K562 (cell line): ENCODE measurements around the gene ZPBP. TPM values are rescaled to one million over a fixed set of nuclear protein-coding genes. Genes with fewer than 3 reads are reported as not detected.

Experiments used
- ATAC-seq: fragments of 200-7000 bp; cut with Tn5 transposase; 3 replicates; pipeline ENCODE4 v1.9.1; 2020; ENCODE audit warnings: moderate library complexity
- BruUV-seq: library from RNA; stranded (reverse); fragments of 400-500 nt; replicated peaks from 2 replicates; lab custom pipeline; 2021; lab: Mats Ljungman, UMichigan
- CTCF ChIA-PET: fragments of 300-600 bp; formaldehyde crosslinking; extraction: SDS; loops from one replicate; lab custom pipeline; 2021; ENCODE audit warnings: low intra/inter-chr PET ratio; lab: Yijun Ruan, JAX
- POLR2A ChIA-PET: fragments of 300-600, 350-650 bp; sonication (Branson Sonifier 250); formaldehyde crosslinking; extraction: SDS; loops from one replicate; lab custom pipeline; 2021; ENCODE audit warnings: antibody characterized with exemption, inconsistent platforms; lab: Yijun Ruan, JAX
- DNase-seq, 4 experiments: peaks; one replicate each; pipeline versions ENCODE4 v3.0.0 to v3.0.0-alpha.2; 2011 to 2018; ENCODE audit warnings: low spot score in 3 of 4, mixed read lengths in 3 of 4; ENCODE audit errors: extremely low read depth in 1 of 4
- FAIRE-seq: peaks from 2 replicates; lab custom pipeline; 2011; peaks lifted over from hg19 to GRCh38; lab: Jason Lieb, UNC
- H2AFZ ChIP-seq: 2 replicates; pipeline ENCODE4 v1.6.0; 2011; ENCODE audit warnings: low read depth, low read length, control low read depth, inconsistent platforms
- H3K27ac ChIP-seq: fragments of 200-600 bp; 3 replicates; pipeline ENCODE4 v1.8.0; 2011; ENCODE audit warnings: low read depth, mild to moderate bottlenecking, control low read depth, inconsistent platforms, low read length, moderate library complexity, mixed read lengths; ENCODE audit errors: extremely low read depth
- H3K27me3 ChIP-seq, 2 experiments: fragments of 300-600 bp in 1 of 2; 2 replicates in 1 of 2; 3 replicates in 1 of 2; pipeline versions ENCODE4 v1.6.0 to v1.8.0; 2011; ENCODE audit warnings: inconsistent platforms in 2 of 2, low read length in 2 of 2, mild to moderate bottlenecking in 1 of 2, mixed read lengths in 1 of 2, moderate library complexity in 1 of 2; ENCODE audit not compliant: control insufficient read depth in 2 of 2, insufficient read depth in 2 of 2
- H3K36me3 ChIP-seq: fragments of 300-600 bp; 3 replicates; pipeline ENCODE4 v1.8.0; 2011; ENCODE audit warnings: mild to moderate bottlenecking, low read length, inconsistent platforms; ENCODE audit not compliant: control insufficient read depth, insufficient read depth
- H3K4me1 ChIP-seq, 2 experiments: fragments of 200-600 bp in 1 of 2; replicated peaks in 1 of 2; 2 replicates in 1 of 2; 3 replicates in 1 of 2; pipeline versions ENCODE4 v1.5.1 to v1.8.0; 2011; ENCODE audit warnings: inconsistent platforms in 2 of 2, low read length in 2 of 2, mild to moderate bottlenecking in 1 of 2, mixed read lengths in 1 of 2, moderate library complexity in 1 of 2; ENCODE audit not compliant: control insufficient read depth in 2 of 2, insufficient read depth in 2 of 2
- H3K4me2 ChIP-seq: 2 replicates; pipeline ENCODE4 v1.6.1; 2011; ENCODE audit warnings: low read length, control low read depth, inconsistent platforms, mixed read lengths; ENCODE audit not compliant: insufficient read depth
- H3K4me3 ChIP-seq: fragments of 200-600 bp; sonication (generic), shearing (Covaris generic); 2 replicates; pipeline ENCODE4 v1.5.1; 2016; ENCODE audit warnings: control low read depth, inconsistent platforms
- H3K79me2 ChIP-seq: fragments of 200-600 bp; 3 replicates; pipeline ENCODE4 v1.8.0; 2011; ENCODE audit warnings: low read length, inconsistent platforms; ENCODE audit not compliant: control insufficient read depth, insufficient read depth
- H3K9ac ChIP-seq, 2 experiments: 2 replicates each; pipeline versions ENCODE4 v1.6.0 to v1.6.1; 2011; ENCODE audit warnings: low read depth in 2 of 2, low read length in 2 of 2, control low read depth in 1 of 2, inconsistent platforms in 1 of 2, mild to moderate bottlenecking in 1 of 2, mixed read lengths in 1 of 2; ENCODE audit not compliant: insufficient read depth in 1 of 2
- H3K9me1 ChIP-seq: one replicate; pipeline ENCODE4 v1.6.0; 2011; ENCODE audit warnings: inconsistent platforms, mild to moderate bottlenecking, low read length, moderate library complexity; ENCODE audit not compliant: control insufficient read depth, insufficient read depth
- H3K9me3 ChIP-seq: replicated peaks from 2 replicates; pipeline ENCODE4 v1.5.1; 2011; ENCODE audit warnings: low read depth, low read length, inconsistent platforms; ENCODE audit not compliant: control insufficient read depth, insufficient read depth
- H4K20me1 ChIP-seq: replicated peaks from 2 replicates; pipeline ENCODE4 v1.6.1; 2011; ENCODE audit warnings: low read length, inconsistent platforms, mixed read lengths; ENCODE audit not compliant: control insufficient read depth, insufficient read depth
- CREB3 ChIP-seq: fragments of 450-650 bp; conservative IDR thresholded peaks from 2 replicates; pipeline ENCODE4 v1.6.1; 2016; ENCODE audit warnings: missing genetic modification characterization, low read depth, mild to moderate bottlenecking, missing compliant biosample characterization, moderate library complexity
- ELF4 ChIP-seq: fragments of 450-650 bp; formaldehyde crosslinking; IDR thresholded peaks from 2 replicates; pipeline ENCODE4 v1.4.0; 2022; ENCODE audit warnings: missing genetic modification characterization
- HNRNPH1 ChIP-seq: fragments of 200-400 bp; formaldehyde crosslinking; optimal IDR thresholded peaks from 2 replicates; pipeline ENCODE3; 2017; ENCODE audit warnings: low read depth, mild to moderate bottlenecking, low read length, moderate library complexity
- NR4A1 ChIP-seq, 2 experiments: fragments of 250-450 bp in 1 of 2; fragments of 450-650 bp in 1 of 2; sonication (Bioruptor Pico) in 1 of 2; IDR thresholded peaks; 2 replicates each; pipeline versions ENCODE4 v1.4.0 to v1.6.1; 2016 to 2020; ENCODE audit warnings: mild to moderate bottlenecking in 2 of 2, missing compliant biosample characterization in 1 of 2, missing genetic modification characterization in 1 of 2, moderate library complexity in 1 of 2
- SMAD2 ChIP-seq: fragments of 150-350 bp; IDR thresholded peaks from 2 replicates; pipeline ENCODE4 v1.6.1; 2014; ENCODE audit warnings: low read depth, mild to moderate bottlenecking, low read length
- SMARCA5 ChIP-seq: fragments of 450-650 bp; IDR thresholded peaks from 2 replicates; pipeline ENCODE4 v1.6.1; 2016
- ZBTB2 ChIP-seq: fragments of 450-650 bp; IDR thresholded peaks from 2 replicates; pipeline ENCODE4 v1.6.1; 2016; ENCODE audit warnings: antibody characterized with exemption
- ZNF398 ChIP-seq: fragments of 250-450 bp; sonication (Bioruptor Pico); IDR thresholded peaks from 2 replicates; pipeline ENCODE4 v1.8.0; 2021; ENCODE audit warnings: moderate library complexity, mild to moderate bottlenecking, inconsistent platforms
- ZNF449 ChIP-seq: fragments of 250-450 bp; sonication (Bioruptor Pico); IDR thresholded peaks from 2 replicates; pipeline ENCODE4 v1.8.0; 2022; ENCODE audit warnings: moderate library complexity, mild to moderate bottlenecking, inconsistent platforms
- WGBS: fragments of 100-300 bp; shearing (Covaris generic); methylation state at CpG from one replicate; pipeline ENCODE4 v1.1.6; 2016; ENCODE audit warnings: low coverage, mixed read lengths; ENCODE audit not compliant: insufficient coverage; ENCODE audit errors: missing lambda C conversion rate; 5-methylcytosine and 5-hydroxymethylcytosine counted together
- in situ Hi-C: fragments of 300-500 bp; cut with MboI; formaldehyde crosslinking; loops from 4 replicates; pipeline ENCODE4 v1.15.0; 2018; ENCODE audit warnings: inconsistent platforms, mixed read lengths
- intact Hi-C: fragments of 100-400 bp; cut with micrococcal nuclease; formaldehyde crosslinking; loops from 2 replicates; pipeline ENCODE4 v1.14.2; 2022
- polyA plus RNA-seq, 8 experiments: library from polyadenylated mRNA; depleted of rRNA in 4 of 8; stranded (reverse) in 5 of 8; unstranded in 3 of 8; fragments of >200 nt; fragmentation: Nextera tagmentation in 2 of 8; fragmentation: Illumina TruSeq in 1 of 8; extraction: Ambion mirVana in 2 of 8; extraction: Trizol in 1 of 8; gene quantifications; 2 replicates each; pipeline versions ENCODE4 v1.2.1 to v1.2.3, GENCODE V29; 2011 to 2014; ENCODE audit warnings: inconsistent platforms in 1 of 8, missing spikeins in 1 of 8
- total RNA-seq, 7 experiments: library from RNA; depleted of rRNA in 6 of 7; stranded (reverse); fragments of >200 nt in 6 of 7; fragmentation: Illumina TruSeq in 2 of 7; extraction: Trizol in 2 of 7; gene quantifications; 2 replicates each; pipeline versions ENCODE4 v1.2.1 to v1.2.3, GENCODE V29; 2011 to 2021; ENCODE audit warnings: low replicate concordance in 1 of 7

ZPBP gene
- total and polyA plus RNA-seq, 9 of the 15 experiments (the other 6 are each of a cell fraction or from before 2014, with no cell fraction given), result not detected

- no TSS peak for BruUV-seq
- H3K4me1 ChIP-seq, result no peaks in the 10 kb centered on the region
- no peak for TF ChIP-seq CREB3 (tag)
- TF ChIP-seq SMARCA5, result no peak
- no peak for TF ChIP-seq ZBTB2
- no peak for TF ChIP-seq ZNF449 (CRISPR knock-in tag)
- no peak for TF ChIP-seq HNRNPH1
- TF ChIP-seq ELF4 (CRISPR knock-in tag), result no peak
- no peak for TF ChIP-seq NR4A1 (CRISPR knock-in tag; IDR thresholded peaks at IDR 0.05)
- no peak for TF ChIP-seq NR4A1 (tag; IDR thresholded peaks at IDR 0.05)
- no peak for TF ChIP-seq SMAD2
- TF ChIP-seq ZNF398, result no peak
- no peak overlapping the region for H3K4me2 ChIP-seq
- no peaks in the 10 kb centered on the region for H4K20me1 ChIP-seq
- no peaks in the 10 kb centered on the region for H3K79me2 ChIP-seq
- 0 out of 2 replicates have a peak, but pooled peaks cover 4% of the 10 kb centered on the region for H3K9me3 ChIP-seq
- ChIA-PET POLR2A (interaction anchor here (0.6 kb wide), 1 partner anchor 159 kb away, joined by 3 read pairs; no protein-coding TSS in a partner anchor), CTCF (no interaction called here)
- no peaks in the 10 kb centered on the region for H3K9me1 ChIP-seq
- ATAC-seq, result no peak
- DNase-seq, result no peak
- H3K9ac ChIP-seq, result no peak overlapping the region
- in situ Hi-C loops, result no loop called here
- WGBS, result 3% methylated on average over 2 of the region's 2 CpGs
- no peak overlapping the region for H3K27ac ChIP-seq
- intact Hi-C loops, result no loop called here
- no peaks in the 10 kb centered on the region for H3K27me3 ChIP-seq
- no peaks in the 10 kb centered on the region for H3K36me3 ChIP-seq
- H2AFZ ChIP-seq, result no peak overlapping the region
- no peak for FAIRE-seq
- H3K4me3 ChIP-seq, result no peak overlapping the region
Measured at GRCh38 chr7:50112250-50112649, 19.2 kb upstream of the ZPBP start.
